K562 (cell line): ENCODE results near the gene GIMAP8. TPM values are rescaled to one million over a fixed set of nuclear protein-coding genes. Genes with fewer than 3 reads are reported as not detected.

Source experiments
- ARHGAP35 ChIP-seq: fragments of 450-650 bp; IDR thresholded peaks from 2 replicates; pipeline ENCODE4 v1.6.1; 2018; ENCODE audit not compliant: partially characterized antibody
- ARID2 ChIP-seq: fragments of 450-650 bp; IDR thresholded peaks from 2 replicates; pipeline ENCODE4 v1.6.1; 2017; ENCODE audit warnings: antibody characterized with exemption, mild to moderate bottlenecking
- ELF2 ChIP-seq: fragments of 250-450 bp; sonication (Bioruptor Pico); IDR thresholded peaks from 2 replicates; pipeline ENCODE4 v1.5.0; 2021; ENCODE audit warnings: mild to moderate bottlenecking
- ETV5 ChIP-seq: sonication (generic); formaldehyde crosslinking; IDR thresholded peaks from 2 replicates; pipeline ENCODE4 v1.4.0; 2020; ENCODE audit warnings: low read depth, mild to moderate bottlenecking, missing genetic modification reagents
- HDAC6 ChIP-seq: IDR thresholded peaks from 2 replicates; pipeline ENCODE4 v1.6.1; 2012; ENCODE audit warnings: low read depth, mild to moderate bottlenecking, control low read depth, inconsistent platforms, low read length, moderate library complexity
- HMBOX1 ChIP-seq: sonication (generic); IDR thresholded peaks from 2 replicates; pipeline ENCODE4 v1.6.1; 2016
- NCOR1 ChIP-seq: fragments of 450-650 bp; IDR thresholded peaks from 2 replicates; pipeline ENCODE4 v1.6.1; 2016; ENCODE audit warnings: mild to moderate bottlenecking, moderate library complexity
- PHF21A ChIP-seq: fragments of 450-650 bp; IDR thresholded peaks from 2 replicates; pipeline ENCODE4 v1.6.1; 2017; ENCODE audit warnings: low read depth, borderline replicate concordance
- ZBTB34 ChIP-seq: fragments of 250-450 bp; sonication (Bioruptor Pico); IDR thresholded peaks from 2 replicates; pipeline ENCODE4 v1.8.0; 2021; ENCODE audit warnings: mild to moderate bottlenecking, moderate library complexity
- ZFP36 ChIP-seq: fragments of 150-350 bp; IDR thresholded peaks from 2 replicates; pipeline ENCODE4 v1.6.1; 2018; ENCODE audit warnings: low read length, low read depth; ENCODE audit not compliant: partially characterized antibody
- ZNF507 ChIP-seq: conservative IDR thresholded peaks from 2 replicates; pipeline ENCODE4 v1.6.1; 2017; ENCODE audit warnings: missing genetic modification characterization, missing compliant biosample characterization
- ZNF717 ChIP-seq: fragments of 250-450 bp; sonication (Bioruptor Pico); IDR thresholded peaks from 2 replicates; pipeline ENCODE4 v1.5.0; 2021
- ZNF740 ChIP-seq, 3 experiments: fragments of 200-800 bp in 1 of 3; sonication (Bioruptor generic) in 1 of 3; sonication (generic) in 1 of 3; formaldehyde crosslinking in 1 of 3; IDR thresholded peaks; 2 replicates each; pipeline versions ENCODE4 v1.6.1 to v1.8.0; 2016 to 2022; ENCODE audit warnings: mild to moderate bottlenecking in 2 of 3, missing compliant biosample characterization in 2 of 3, missing genetic modification characterization in 2 of 3, missing genetic modification reagents in 1 of 3
- ZSCAN32 ChIP-seq: fragments of 450-650 bp; formaldehyde crosslinking; IDR thresholded peaks from 2 replicates; pipeline ENCODE4 v1.4.0; 2020; ENCODE audit warnings: mild to moderate bottlenecking, moderate library complexity
- polyA plus RNA-seq, 8 experiments: library from polyadenylated mRNA; depleted of rRNA in 4 of 8; stranded (reverse) in 5 of 8; unstranded in 3 of 8; fragments of >200 nt; fragmentation: Nextera tagmentation in 2 of 8; fragmentation: Illumina TruSeq in 1 of 8; extraction: Ambion mirVana in 2 of 8; extraction: Trizol in 1 of 8; gene quantifications; 2 replicates each; pipeline versions ENCODE4 v1.2.1 to v1.2.3, GENCODE V29; 2011 to 2014; ENCODE audit warnings: inconsistent platforms in 1 of 8, missing spikeins in 1 of 8
- total RNA-seq, 7 experiments: library from RNA; depleted of rRNA in 6 of 7; stranded (reverse); fragments of >200 nt in 6 of 7; fragmentation: Illumina TruSeq in 2 of 7; extraction: Trizol in 2 of 7; gene quantifications; 2 replicates each; pipeline versions ENCODE4 v1.2.1 to v1.2.3, GENCODE V29; 2011 to 2021; ENCODE audit warnings: low replicate concordance in 1 of 7
- TF ChIP-seq, protein P1 (sequence below): fragments of 200-800 bp; sonication (Bioruptor generic); IDR thresholded peaks from 2 replicates; pipeline ENCODE4 v1.6.1; 2017; ENCODE audit warnings: missing genetic modification characterization, missing compliant biosample characterization
- TF ChIP-seq, protein P2 (sequence below): sonication (generic); formaldehyde crosslinking; IDR thresholded peaks from 2 replicates; pipeline ENCODE4 v1.5.0; 2020; ENCODE audit warnings: missing genetic modification reagents
- TF ChIP-seq, protein P3 (sequence below): fragments of 450-650 bp; IDR thresholded peaks from 2 replicates; pipeline ENCODE4 v1.6.1; 2017; ENCODE audit warnings: antibody characterized with exemption, mild to moderate bottlenecking

Gene GIMAP8
- total and polyA plus RNA-seq, 9 of the 15 experiments (the other 6 are each of a cell fraction or from before 2014, with no cell fraction given) = not detected

DNA sequence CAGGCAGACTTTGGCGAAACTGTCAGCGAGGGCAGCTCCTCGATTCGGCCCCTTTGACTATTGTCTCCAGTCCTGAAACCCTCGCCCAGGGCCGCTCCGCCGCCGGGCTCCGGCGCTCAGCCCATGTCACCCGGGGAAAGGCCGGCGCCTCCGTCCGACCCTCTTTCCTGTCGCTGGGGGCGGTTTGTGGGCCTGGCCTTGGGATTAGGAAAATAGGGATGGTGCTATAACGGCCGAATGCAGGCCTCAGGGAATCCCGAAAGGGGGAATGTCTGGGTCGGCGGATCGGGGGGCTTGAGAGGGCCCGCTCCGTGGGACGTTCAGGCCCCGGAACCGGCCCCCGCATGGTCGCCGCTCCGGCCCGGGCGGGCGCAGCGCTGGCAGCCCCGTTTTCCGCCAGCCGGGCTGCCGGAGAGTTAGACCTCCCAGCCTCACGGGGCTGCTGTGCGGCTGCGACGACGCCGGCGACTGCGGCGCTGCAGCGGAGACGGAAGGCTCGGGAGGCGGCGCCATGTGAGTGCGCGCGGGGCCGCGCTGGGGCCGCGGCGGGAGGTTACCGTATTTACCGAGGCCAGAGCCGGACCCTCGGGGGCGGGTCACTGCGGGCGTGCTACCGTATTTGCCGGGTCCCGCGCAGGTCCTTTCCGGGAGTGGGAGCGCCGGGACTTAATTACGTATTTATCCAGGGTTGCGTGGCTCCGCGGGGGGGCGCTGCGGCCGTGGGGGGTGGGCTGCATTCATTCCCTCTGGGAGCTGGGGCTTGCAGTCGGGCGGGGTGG lies 45.4 kb upstream of the GIMAP8 start (continued):
- TF ChIP-seq, protein P1, sequence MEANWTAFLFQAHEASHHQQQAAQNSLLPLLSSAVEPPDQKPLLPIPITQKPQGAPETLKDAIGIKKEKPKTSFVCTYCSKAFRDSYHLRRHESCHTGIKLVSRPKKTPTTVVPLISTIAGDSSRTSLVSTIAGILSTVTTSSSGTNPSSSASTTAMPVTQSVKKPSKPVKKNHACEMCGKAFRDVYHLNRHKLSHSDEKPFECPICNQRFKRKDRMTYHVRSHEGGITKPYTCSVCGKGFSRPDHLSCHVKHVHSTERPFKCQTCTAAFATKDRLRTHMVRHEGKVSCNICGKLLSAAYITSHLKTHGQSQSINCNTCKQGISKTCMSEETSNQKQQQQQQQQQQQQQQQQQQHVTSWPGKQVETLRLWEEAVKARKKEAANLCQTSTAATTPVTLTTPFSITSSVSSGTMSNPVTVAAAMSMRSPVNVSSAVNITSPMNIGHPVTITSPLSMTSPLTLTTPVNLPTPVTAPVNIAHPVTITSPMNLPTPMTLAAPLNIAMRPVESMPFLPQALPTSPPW (CRISPR knock-in tag) = peak; percentile 97
- TF ChIP-seq ZNF740 (CRISPR knock-in tag; IDR thresholded peaks at IDR 0.05) = no peak
- TF ChIP-seq ZNF740 (tag; IDR thresholded peaks at IDR 0.05) = peak in 1 of 2 experiments; percentile 83; a peak in 2 of 4 replicates
- no peak for TF ChIP-seq ZNF507 (tag)
- peak; percentile 82 for TF ChIP-seq NCOR1
- TF ChIP-seq ARID2 = no peak
- TF ChIP-seq ELF2 (CRISPR knock-in tag) = peak; percentile 86
- TF ChIP-seq, protein P2, sequence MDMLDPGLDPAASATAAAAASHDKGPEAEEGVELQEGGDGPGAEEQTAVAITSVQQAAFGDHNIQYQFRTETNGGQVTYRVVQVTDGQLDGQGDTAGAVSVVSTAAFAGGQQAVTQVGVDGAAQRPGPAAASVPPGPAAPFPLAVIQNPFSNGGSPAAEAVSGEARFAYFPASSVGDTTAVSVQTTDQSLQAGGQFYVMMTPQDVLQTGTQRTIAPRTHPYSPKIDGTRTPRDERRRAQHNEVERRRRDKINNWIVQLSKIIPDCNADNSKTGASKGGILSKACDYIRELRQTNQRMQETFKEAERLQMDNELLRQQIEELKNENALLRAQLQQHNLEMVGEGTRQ (CRISPR knock-in tag) = no peak; the same call in 1 of the 2 replicates
- peak; percentile 88 for TF ChIP-seq PHF21A
- TF ChIP-seq ZBTB34 (CRISPR knock-in tag) = no peak
- 0 out of 2 replicates have a peak, but pooled peaks have one; percentile 59 for TF ChIP-seq HDAC6
- TF ChIP-seq ZNF717 = no peak
- peak; percentile 85 for TF ChIP-seq ZFP36
- TF ChIP-seq ZSCAN32 = no peak
- TF ChIP-seq, protein P3, sequence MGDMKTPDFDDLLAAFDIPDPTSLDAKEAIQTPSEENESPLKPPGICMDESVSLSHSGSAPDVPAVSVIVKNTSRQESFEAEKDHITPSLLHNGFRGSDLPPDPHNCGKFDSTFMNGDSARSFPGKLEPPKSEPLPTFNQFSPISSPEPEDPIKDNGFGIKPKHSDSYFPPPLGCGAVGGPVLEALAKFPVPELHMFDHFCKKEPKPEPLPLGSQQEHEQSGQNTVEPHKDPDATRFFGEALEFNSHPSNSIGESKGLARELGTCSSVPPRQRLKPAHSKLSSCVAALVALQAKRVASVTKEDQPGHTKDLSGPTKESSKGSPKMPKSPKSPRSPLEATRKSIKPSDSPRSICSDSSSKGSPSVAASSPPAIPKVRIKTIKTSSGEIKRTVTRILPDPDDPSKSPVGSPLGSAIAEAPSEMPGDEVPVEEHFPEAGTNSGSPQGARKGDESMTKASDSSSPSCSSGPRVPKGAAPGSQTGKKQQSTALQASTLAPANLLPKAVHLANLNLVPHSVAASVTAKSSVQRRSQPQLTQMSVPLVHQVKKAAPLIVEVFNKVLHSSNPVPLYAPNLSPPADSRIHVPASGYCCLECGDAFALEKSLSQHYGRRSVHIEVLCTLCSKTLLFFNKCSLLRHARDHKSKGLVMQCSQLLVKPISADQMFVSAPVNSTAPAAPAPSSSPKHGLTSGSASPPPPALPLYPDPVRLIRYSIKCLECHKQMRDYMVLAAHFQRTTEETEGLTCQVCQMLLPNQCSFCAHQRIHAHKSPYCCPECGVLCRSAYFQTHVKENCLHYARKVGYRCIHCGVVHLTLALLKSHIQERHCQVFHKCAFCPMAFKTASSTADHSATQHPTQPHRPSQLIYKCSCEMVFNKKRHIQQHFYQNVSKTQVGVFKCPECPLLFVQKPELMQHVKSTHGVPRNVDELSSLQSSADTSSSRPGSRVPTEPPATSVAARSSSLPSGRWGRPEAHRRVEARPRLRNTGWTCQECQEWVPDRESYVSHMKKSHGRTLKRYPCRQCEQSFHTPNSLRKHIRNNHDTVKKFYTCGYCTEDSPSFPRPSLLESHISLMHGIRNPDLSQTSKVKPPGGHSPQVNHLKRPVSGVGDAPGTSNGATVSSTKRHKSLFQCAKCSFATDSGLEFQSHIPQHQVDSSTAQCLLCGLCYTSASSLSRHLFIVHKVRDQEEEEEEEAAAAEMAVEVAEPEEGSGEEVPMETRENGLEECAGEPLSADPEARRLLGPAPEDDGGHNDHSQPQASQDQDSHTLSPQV = peak; percentile 82
- TF ChIP-seq ETV5 (CRISPR knock-in tag) = peak; percentile 79; the same call in 1 of the 2 replicates
- no peak for TF ChIP-seq HMBOX1
- no peak for TF ChIP-seq ARHGAP35
